Superior temporal gyrus (tissue), 1 donor: ENCODE measurements around the gene TAPT1.
"Not testable (repeated sequence)": the region's sequence is repeated elsewhere in the genome, so short reads cannot be mapped to it uniquely, and the experiment has no call there.

Experiments
- DNase-seq: peaks from one replicate; pipeline ENCODE4 v3.0.0-alpha.2; 2016; ENCODE audit errors: extremely low spot score

TAPT1 gene

DNA sequence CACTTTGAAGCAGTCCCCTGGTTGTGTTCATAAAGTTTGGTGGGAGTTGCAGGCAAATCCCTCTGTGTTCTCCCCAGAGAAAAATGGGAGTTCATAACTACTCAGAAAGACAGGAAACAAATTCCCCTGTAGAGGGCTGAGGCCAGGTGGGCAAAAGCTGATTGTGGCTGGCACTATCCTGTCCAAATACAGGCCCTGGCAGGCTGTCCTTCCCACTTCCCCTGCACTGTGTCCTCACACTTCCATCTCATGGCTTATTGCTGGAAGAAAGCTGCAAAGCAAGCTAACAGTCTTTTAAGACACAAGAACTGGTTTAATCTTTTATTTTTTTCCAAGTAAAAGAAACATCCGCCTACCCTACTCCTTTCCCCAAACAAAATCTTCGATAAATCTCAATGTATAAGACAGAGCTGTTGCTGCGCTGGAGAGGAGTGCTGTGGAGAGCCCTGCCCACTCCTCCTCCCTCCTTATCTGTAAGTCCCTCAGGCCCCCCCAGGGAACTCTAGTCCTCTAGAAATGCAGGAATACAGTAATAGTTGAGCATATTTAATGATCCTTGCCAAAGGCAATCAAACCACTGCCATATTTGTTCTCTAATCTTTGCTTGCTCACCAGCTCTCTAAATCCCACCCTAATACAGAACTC is 14.0 kb downstream of the TAPT1 start:
- no peak for DNase-seq

- no peak for DNase-seq
These were observed 18.9 kb downstream of the TAPT1 start for GRCh38 chr4:16207409-16207808.

DNA sequence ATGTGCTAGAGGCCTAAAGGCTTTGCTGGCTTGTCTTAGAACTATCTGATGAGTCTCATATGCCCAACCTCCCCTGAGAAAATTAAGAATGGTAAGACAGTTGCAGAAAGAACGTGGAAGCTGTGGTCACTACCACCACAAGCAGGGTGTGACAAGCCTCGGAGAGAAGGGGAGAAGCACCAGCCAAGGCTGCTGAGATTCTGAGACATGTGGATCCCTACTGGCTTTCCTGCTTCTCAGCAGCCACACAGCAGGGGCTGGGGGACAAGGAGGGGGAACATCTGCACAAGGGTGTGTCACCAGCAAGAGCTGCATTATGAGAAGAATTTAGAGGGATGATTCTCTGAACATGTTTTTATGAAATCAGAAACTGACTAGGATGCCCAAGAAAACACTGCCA is 19.4 kb downstream of the TAPT1 start:
- DNase-seq = no peak

DNA sequence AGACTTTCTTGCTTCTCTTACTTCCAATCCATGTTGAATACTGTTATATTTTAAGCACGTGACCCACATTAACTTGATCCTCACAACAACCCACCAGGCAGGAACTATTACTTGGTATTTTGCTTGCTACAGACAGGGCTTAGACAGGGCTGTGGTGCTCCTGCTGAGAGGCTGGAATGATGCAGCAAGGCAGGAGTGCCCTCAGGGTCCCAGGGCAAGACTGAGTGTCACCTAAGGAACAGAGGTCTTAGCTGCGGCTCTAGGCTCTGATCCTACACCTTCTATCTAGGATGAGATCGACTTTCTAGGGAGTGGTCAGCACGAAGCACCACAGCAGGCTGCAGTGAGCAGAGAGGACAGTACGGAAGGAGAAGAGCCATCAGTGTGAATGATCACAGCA is 20.0 kb downstream of the TAPT1 start:
- no peak for DNase-seq

- no peak for DNase-seq
These were observed 20.7 kb downstream of the TAPT1 start for GRCh38 chr4:16205298-16206164.

GRCh38 chr4:16204505-16204904 is 21.8 kb downstream of the TAPT1 start:
- DNase-seq = no peak

- no peak for DNase-seq
These were observed 23.2 kb downstream of the TAPT1 start for GRCh38 chr4:16203083-16203482.

DNA sequence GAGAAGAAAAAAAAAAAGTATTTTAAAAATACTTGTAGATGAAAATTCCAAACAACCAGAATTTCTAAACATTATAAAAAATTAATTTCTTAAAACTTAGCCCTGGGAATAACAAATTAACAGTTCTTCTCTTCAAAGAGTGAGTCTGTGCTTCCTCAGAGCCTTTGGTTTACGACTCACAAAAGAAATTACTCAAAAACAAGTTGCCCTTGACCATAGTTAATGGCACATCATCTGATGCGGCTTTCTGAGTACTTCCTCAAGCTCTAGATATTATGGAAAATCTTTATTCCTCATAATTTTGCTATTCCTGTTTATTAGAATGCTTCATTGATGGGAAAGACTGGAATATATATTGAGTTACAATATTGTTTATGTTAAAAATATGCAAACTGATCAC is 23.7 kb downstream of the TAPT1 start:
- no peak for DNase-seq

- no peak for DNase-seq
These were observed 27.2 kb downstream of the TAPT1 start for GRCh38 chr4:16199093-16199492.

DNA sequence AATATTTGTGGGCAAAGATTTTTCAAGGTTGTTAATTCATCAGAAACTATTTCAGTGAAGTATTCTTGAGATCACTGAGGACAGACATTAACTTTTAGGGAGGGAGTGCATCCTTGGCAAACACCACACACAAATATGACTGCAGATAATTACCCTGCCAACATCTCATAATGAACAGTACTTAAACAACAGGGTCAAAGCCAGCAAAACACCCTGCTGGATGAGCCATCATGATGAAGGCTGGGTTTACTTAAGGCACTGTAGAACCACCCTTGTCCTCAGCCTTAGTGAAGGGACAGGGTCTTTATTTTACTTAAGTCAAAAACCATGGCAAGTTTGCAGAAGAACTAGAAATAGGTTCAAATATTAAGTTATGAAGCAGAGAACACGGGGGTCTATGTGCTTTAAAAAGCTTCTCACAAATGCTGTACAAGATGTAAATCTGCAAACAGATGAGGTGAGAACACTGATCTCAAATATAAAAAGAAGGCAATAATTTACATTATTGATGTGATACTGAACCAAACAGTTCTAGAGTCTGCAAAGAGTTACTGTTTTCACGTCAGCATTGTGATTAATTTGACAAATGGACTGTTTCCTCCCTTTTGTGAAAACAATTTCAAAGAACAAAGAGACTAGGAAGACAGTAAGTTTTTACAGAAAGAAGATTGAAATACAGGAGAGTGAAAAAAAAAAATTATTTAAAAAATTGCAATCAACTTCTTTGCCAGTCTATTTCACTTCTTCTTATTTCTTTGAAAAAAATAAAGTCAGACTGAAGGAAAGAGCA is 28.2 kb downstream of the TAPT1 start:
- no peak for DNase-seq

GRCh38 chr4:16196482-16197393 is 29.5 kb downstream of the TAPT1 start:
- peak; percentile 73 for DNase-seq

DNA sequence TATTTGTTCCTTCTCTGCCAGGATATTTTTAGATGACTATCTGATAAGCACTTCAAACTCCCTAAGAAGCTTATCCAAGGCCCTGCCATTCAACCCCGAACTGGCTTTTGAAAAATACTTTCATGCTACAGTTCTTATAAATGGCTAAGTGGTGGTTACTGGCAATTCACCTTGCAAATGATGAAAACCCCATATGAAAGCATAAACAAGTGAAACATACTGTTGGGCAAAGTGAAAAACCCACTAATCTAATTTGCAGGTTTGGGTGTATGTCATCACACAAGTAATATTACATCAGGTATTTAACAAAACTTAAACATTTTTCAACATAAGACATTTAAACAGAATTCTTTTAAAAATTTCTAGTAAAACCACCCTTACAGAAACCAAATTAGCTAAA is 31.1 kb downstream of the TAPT1 start:
- no peak for DNase-seq

DNA sequence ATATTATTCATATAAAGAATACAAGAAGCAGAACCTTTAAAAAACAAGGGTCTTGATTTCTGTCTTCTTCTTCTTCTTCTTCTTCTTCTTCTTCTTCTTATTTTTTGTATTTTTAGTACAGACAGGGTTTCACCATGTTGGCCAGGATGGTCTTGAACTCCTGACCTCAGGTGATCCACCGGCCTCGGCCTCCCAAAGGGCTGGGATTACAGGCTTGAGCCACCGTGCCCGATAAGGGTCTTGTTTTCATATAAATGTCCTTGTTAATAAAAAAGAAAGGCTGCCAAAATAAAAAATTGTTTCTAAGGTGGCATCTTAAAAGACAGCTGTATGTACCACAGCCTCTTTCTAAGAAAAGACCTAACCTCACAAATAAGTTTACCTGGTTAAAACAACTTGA is 31.5 kb downstream of the TAPT1 start:
- DNase-seq = not testable (repeated sequence)

DNA sequence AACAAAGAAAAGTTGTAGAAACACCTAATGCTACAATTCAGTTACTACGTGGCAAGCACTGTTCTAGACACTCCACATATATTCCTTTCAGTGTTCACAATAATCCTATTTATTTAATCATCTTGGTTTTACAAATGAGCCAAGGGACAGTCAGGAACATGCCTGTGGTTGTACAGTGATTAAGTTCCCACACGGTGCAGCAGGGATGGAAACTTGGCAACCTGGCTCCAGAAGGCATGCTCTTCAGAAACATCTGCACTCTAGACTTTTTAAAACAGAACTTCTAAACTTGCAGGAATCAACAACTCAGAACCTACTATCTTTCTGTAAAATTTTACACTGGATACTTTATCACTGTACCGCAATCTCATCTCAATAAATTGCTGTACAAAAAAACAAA is 32.1 kb downstream of the TAPT1 start:
- DNase-seq = no peak

DNA sequence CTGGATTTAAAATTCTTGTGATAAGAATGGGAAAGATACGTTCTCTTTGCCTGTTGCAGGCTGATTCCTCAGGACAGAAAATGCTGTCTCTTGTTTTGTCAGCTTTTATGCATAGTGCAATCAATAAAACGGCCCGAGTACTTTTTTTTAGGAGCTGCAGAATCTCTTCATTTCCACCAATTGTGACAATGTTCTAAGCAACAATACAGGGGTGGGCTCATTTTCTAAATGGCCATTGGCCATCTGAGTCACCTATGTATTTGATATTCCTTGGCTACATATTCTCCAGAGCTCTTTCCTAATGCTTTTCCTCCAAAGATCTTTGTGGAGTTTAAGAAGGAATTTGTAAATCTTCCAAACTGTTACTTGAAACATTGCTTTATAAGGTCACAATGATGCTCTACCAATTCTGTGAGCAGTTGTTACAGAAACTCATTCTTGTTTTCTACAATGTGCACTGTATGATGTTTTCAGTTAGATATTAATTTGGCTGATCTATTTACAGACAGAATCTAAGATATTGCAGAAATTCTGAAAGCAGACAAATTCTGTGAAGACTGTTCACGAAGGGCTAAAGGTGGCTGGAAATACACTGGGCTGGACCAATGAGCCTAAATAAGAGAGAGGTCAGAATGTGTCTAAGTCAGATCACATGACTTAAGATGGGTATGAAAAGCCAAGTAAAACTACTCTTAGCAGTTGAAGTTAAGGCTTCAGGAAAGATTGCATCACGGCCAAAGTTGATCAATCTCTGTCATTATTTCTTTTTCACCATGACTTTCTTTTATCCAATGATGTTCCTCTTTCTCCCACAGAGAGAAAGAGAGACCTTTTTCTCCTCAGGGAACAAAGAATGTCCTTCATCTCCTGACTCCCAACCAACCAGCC is 33.4 kb downstream of the TAPT1 start:
- no peak for DNase-seq

GRCh38 chr4:16192057-16192456 is 34.2 kb downstream of the TAPT1 start:
- DNase-seq = no peak

- DNase-seq = no peak
These were observed 38.8 kb downstream of the TAPT1 start for GRCh38 chr4:16187455-16187854.

DNA sequence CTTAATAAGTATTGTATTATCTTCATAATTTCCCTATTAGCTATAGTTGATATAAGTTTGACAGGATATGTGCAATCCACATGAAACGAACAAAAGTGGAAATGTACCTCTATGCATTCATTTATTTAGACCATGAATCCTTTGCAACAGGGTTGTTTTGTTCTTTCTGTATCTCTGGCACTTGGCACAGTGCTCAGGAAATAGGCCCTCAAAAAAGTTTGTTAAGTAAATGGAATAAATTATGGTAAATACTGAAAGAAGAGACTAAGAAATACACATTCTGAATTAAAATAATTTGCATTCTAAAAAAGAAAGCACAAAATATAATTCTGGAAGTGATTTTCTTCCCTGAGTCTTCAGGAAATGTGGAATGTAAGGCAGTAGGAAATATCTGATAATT is 39.3 kb downstream of the TAPT1 start:
- no peak for DNase-seq

- no peak for DNase-seq
These were observed 42.7 kb downstream of the TAPT1 start for GRCh38 chr4:16183604-16184003.

DNA sequence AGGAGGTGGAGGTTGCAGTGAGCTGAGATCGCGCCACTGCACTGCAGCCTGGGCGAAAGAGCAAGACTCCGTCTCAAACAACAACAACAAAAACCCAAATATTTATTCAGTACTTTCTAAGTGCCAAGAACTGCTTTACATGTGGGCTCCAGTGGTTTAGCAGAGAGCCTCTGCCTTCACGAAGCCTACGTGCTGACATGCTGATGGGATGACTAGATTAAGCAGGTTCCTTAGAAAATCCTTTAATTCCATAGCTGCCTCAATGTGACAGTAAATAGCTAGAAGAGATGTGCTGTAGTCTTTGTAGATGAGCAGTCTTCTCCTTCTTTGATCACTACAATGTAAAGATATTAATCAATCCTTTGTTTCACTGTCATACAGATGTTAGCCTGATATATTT is 49.6 kb downstream of the TAPT1 start:
- no peak for DNase-seq

DNA sequence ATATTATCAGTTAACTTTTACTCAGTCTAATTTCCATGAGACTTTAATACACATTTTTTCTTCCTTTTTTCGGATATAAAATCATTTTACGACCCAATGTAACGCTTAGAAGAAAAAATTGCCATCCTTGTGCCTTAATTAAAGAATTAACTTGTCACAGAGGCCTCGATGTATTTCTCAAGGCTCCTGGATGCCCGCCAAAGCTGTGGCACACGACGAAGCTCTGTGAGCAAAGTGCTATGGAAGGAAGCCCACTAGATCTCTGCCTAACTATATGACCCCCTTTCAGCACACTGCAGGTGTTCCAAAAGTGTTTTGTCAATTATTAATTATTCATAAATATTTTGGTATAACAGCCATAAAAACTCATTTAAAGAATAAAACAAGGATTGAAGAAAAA is 54.4 kb downstream of the TAPT1 start:
- DNase-seq = no peak
